Skin epidermis (tissue), 12 donors: Measurements from ENCODE around the gene DISC1.
"Not testable (repeated sequence)": the region's sequence is repeated elsewhere in the genome, so short reads cannot be mapped to it uniquely, and the experiment has no call there.

Source experiments
- H3K27ac ChIP-seq, 21 experiments: fragments of 200-600 bp; sonication (generic) in 11 of 21; one replicate each; pipeline ENCODE4 v1.5.0; 2020; ENCODE audit warnings: mild to moderate bottlenecking in 3 of 21, inconsistent platforms in 2 of 21, moderate library complexity in 2 of 21
- H3K4me3 ChIP-seq, 7 experiments: fragments of 200-600 bp; sonication (generic) in 2 of 7; one replicate each; pipeline ENCODE4 v1.5.0; 2020; ENCODE audit warnings: inconsistent platforms in 2 of 7, mild to moderate bottlenecking in 2 of 7, moderate library complexity in 1 of 7

Gene DISC1

DNA sequence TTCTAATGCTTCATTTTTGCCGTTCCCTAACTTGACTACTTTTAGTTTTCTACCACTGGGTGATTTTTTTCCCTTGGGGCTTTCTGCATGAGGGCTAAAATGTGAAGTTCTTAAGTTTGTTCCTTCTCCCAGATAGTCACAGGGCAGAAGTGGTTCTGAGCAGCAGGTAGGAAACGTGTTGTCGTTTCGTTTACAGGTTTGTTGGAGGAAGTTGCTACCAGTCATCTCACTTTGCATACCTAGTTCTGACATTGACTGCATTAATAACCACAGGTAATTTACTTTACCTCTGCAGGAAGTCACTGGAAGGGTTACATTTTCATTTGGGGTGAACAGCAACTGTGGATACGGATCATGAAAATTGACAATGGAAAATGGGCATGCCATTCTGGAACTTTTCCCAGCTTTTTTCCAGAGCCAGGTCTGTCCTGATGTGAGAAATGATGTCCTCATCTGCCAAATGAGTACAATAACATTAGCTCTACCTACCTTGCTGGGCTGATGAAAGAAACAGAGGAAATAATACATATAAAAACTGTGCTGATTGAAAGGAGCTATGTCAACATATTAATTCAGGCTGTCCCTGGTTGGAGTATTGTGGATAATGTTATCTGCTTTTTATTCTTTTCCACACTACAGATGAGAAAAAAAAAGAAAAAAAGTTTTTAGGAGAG is 94.2 kb downstream of the DISC1 start:
- Histone ChIP-seq H3K27ac (no peak overlapping the region), H3K4me3 (no peak overlapping the region)

DNA sequence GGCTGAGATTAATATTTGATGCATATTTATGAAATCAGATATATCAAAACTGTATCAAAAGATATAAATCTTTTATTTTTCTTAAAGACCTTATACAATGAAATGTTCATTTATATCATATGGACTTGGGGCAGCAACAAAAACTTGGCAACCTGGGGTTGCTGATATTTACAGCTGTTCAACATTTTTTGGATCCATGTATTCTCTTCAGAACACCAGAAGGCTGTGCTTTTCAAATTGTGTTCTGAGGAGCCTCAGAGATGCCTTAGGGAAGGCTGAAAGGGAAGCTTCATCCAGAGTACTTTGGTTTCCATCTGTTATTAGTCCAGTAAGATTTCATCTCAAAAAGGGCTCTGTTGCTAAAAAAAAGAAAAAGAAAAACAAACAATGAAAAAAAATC is 94.8 kb downstream of the DISC1 start:
- H3K4me3 ChIP-seq, result no peak overlapping the region
- no peak overlapping the region for H3K27ac ChIP-seq

DNA sequence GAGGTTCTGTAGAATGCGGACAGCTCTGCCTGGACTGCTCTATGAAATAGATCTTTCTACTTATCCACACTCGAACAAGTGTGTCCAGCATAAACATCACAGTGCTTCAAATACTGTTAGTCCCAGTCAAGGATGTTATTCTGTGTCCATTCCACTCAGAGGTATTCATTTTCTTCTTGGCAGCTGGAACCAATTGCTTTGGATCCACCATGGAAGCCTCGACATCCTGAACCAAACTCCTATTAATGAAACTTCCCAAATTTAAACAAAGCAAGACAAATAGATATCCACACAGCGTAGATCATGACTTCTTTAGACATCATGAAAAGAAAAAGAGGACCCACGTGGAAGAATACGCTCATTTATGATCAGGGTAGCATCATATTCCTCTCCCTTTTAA is 95.8 kb downstream of the DISC1 start:
- no peak overlapping the region for H3K27ac ChIP-seq
- H3K4me3 ChIP-seq, result no peak overlapping the region

DNA sequence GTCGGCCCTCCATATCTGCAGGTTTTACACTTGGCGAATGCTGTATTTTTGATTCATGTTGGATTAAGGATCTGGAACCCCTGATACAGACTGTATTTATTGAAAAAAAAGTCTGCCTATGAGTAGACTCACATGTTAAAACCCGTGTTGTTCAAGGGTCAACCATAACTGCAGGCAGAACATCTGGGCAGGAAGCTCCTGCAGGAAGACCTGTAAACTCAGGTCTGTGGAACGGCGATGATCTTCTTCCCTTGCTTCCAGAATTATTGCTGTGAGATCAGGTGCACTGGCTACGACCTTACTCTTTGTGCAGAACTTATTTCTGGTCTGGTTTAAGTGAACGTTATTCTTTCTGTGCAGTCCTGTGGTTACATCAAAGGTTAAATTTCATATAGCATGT is 96.6 kb downstream of the DISC1 start:
- no peak overlapping the region for H3K27ac ChIP-seq
- no peak overlapping the region for H3K4me3 ChIP-seq

DNA sequence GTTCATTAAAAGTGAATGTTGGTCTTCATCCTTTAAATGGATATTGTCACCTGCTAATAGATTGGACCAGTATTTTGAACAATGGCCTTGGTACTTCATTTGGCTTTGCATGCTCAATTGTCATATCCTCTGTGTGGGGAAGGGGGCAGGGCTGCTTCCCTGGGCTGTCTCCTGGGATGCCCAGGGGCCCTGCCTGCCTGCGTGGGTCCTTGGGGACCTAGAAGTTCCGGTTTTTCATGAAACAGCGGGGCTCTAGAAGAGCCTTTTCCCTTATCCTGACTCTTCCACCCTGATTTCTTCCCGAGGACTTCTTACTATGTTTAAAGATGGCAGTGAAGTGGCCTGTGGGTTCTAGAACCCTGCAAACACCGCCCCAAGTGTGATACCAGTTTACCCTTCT is 97.5 kb downstream of the DISC1 start:
- Histone ChIP-seq H3K27ac (peak overlapping the region in 2 of 21 experiments; percentile 2 to 41), H3K4me3 (no peak overlapping the region)

DNA sequence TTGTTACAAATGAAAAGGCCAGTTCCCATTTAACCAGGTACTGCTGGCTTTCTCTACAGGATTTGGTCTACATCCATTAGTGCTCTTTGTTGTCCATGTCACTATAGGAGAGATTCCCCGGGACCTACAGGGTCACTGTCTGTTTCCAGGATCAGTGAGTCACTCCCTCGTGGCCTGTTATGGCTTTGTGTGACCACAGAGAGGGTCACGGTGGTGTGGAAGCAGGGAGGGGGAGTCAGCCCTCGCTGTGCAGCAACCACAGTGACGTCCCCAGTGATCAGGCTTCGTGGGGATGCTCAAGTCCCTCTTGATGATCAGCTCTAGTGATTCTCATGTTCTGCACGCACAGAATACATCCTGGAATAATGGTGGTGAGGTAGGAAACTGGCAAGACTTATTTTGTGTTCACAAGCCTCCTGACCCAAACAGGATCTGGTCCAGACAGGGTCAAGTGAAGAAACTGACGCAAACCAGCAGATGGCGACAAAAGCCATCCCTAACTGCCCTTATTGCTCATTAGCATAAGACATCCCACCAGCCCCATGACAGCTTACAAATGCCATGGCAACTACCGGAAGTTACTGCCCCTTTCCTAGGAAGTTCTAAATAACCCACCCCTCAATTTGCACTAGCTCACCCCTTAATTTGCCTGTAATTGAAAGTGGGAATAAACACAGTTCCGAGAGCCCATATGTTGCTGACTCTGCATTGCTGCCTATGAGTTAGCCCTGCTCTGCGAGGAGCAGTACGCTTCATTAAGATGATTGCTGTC is 98.5 kb downstream of the DISC1 start:
- H3K4me3 ChIP-seq, result no peak overlapping the region
- H3K27ac ChIP-seq, result peak overlapping the region in 1 of 21 experiments; percentile 41

DNA sequence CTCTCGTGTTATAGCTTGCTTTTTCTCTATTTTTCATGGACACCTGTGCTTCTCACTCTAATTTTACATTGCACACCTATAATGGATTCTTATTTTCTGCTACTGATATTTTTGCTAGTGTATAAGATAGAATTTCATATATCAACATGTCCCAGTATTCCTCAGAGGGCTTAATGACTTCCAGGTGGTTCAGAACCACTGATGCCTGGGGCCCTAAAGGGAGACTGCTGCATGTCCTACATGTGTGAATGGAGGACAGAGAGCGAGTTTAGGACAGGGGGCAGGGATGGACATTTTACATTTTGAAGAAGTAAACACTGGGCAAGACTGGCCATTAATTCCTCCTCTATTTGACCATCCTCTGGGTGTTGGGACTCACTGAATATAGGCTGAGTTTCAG is 100.6 kb downstream of the DISC1 start:
- Histone ChIP-seq H3K4me3 (no peak overlapping the region), H3K27ac (no peak overlapping the region)

DNA sequence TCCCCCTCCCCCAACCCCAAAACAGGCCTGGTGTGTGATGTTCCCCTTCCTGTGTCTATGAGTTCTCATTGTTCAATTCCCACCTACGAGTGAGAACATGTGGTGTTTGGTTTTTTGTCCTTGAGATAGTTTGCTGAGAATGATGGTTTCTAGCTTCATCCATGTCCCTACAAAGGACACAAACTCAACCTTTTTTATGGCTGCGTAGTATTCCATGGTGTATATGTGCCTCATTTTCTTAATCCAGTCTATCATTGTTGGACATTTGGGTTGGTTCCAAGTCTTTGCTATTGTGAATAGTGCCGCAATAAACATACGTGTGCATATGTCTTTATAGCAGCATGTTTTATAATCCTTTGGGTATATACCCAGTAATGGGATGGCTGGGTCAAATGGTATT is 102.4 kb downstream of the DISC1 start:
- not testable (repeated sequence) for H3K27ac ChIP-seq, H3K4me3 ChIP-seq

DNA sequence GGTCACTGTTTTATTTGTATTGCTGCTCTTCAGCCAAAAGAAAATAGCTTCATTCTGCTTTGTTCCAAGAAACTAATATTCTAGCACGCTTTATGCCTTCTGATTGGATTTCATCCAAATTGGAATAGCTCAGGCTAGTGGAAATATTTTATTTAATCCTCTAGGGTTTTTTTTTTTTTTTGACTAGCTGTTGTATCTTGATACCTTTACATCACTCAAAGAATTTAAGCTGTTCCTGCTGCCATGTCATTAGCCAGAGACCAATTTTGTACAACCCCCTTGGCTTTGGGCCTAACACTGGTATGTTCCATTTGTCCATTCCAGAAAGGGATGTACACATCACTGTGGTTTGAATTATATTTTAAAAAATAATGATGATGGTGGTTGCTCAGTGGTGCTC is 103.0 kb downstream of the DISC1 start:
- Histone ChIP-seq H3K27ac (no peak overlapping the region), H3K4me3 (no peak overlapping the region)

DNA sequence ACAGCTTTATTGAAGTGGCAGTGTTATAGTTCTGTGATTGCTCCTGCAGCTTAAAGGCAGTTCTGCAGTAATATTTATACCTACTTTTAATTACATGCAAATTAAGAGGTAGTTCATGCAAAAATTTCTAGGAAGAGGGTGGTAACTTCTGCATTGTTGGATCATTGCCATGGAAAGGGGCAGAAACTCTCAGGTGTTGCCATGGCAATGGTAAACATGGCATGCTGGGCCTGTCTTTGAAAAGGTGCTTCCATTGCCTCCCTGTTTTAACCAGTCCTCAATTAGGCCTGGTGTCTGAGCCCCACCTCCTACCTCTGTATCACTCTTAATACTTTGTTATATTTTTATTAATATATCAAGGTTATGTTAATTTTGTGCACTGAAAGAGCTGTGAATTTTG is 104.7 kb downstream of the DISC1 start:
- Histone ChIP-seq H3K4me3 (no peak overlapping the region), H3K27ac (no peak overlapping the region)

DNA sequence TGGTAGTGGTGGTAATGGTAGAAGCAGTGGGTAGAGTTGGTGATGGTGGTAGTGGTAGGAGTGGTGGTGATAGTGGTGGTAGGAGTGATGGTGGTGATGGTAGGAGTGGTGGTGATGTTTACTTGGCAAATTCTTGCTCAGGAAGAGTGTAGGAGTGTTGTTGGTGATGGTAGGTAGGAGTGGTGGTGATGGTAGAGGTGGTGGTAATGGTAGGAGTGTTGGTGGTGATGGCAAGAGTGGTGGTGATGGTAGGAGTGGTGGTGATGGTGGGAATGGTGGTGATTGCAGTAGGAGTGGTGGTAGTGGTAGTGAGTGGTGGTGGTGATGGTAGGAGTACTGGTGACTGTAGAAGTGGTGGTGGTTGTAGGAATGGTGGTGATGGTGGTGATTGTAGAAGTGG is 106.5 kb downstream of the DISC1 start:
- Histone ChIP-seq H3K4me3 (no peak overlapping the region), H3K27ac (no peak overlapping the region)

DNA sequence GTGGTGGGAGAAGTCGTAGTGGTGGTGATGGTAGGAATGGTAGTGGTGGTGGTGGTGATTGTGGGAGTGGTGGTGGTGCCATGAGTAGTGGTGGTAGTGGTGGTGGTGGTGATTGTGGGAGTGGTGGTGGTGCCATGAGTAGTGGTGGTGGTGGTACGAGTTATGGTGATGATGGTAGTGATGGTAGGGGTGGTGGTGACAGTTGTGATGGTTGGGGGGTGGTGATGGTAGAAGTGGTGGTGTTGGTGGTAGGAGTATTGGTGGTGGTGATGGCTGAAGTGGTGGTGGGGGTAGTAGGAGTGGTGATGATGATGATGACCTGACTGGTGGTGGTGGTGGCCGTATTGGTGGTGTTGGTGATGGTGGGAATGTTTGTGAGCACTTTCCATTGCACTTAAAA is 107.1 kb downstream of the DISC1 start:
- H3K4me3 ChIP-seq, result no peak overlapping the region
- peak overlapping the region in 1 of 21 experiments; percentile 15 for H3K27ac ChIP-seq

DNA sequence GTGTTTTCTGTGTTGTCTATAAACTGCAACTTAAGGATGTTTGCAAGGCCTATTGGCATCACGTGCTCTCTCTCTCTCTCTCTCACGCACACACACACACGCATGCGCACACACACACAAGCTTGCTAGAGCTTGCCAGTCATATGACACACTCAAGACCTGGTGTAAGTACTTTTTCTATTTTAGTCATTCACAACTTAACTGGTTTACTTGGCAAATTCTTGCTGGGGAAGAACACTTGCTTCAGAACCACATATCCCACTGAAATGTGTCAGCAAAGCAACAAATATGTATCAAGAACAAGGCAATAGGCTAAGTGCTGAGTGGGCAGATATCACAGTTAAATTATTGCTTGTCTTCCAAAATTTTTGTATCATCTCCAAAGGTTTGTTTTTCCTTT is 107.8 kb downstream of the DISC1 start:
- Histone ChIP-seq H3K27ac (peak overlapping the region in 2 of 21 experiments; percentile 3 to 15), H3K4me3 (no peak overlapping the region)

DNA sequence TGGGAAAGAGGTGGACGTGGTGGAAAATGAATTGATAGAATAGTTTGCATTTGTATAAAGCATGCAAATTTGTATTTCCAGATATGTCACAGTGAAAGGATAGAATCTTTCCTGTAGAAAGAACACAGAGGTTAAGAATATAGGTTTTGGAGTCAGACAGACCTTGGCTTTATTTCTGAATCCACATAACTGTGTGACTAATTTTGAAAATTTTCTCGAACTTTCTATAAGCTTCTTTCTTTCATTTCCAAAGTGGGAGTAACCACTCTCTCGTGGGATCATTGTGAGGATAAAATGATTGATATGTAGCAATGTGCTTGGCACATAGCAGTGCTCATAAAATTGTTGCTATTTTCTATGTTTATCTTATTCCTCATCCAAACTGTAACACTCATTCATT is 108.8 kb downstream of the DISC1 start:
- Histone ChIP-seq H3K27ac (no peak overlapping the region), H3K4me3 (no peak overlapping the region)

DNA sequence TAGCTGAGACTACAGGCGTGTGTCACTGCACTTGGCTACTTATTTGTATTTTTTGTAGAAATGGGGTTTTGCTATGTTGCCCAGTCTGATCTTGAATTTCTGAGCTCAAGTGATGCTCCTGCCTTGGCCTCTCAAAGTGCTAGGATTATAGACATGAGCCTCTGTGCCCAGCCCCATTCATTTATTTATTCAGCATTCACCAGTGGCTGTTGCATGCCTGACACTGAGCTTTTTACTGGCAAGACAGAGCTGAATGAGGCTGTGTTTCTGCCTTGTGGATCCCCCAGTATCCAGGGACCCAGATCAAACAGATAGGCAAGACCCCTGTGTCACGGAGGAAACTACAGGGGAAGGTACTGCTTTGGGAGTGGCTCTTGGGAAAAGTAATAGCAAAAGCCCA is 109.4 kb downstream of the DISC1 start:
- H3K27ac ChIP-seq, result no peak overlapping the region
- no peak overlapping the region for H3K4me3 ChIP-seq

DNA sequence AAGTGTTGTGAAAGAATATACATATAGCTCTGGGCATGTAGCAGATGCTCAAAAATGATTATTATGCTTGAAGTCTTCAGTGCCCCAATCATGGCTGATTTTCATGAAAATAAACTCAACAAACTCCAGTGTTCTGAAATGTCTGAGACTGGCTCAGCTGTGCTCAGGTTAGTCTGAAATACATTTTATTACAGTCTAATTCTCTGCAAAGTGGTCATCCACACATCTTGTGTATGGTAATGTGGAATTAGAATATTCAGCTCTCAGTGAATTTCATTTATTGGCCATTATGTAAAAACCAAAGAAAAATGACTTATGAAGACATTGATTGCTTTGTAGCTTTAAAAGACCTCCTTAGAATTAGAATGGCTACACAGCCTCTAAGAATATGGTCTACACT is 109.9 kb downstream of the DISC1 start:
- Histone ChIP-seq H3K4me3 (no peak overlapping the region), H3K27ac (no peak overlapping the region)

DNA sequence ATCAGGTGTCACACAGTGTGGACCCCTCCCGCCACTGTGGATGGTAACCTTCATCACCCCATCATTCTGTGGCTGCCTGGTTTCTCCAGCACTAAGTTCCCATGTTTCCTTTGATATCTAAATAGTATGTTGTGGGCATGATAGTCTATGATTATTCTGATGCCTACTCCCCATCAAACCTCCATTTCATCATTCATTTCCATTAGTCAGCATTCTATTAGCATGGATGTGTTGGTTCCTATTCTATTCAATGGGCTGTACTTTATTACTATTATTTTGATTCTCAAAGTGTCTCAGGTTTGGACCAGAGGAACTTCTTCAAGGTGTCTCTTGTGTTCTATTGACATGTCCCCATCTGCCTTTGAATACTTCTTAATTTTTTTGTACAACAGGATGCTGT is 112.0 kb downstream of the DISC1 start:
- no peak overlapping the region for H3K4me3 ChIP-seq
- no peak overlapping the region for H3K27ac ChIP-seq

DNA sequence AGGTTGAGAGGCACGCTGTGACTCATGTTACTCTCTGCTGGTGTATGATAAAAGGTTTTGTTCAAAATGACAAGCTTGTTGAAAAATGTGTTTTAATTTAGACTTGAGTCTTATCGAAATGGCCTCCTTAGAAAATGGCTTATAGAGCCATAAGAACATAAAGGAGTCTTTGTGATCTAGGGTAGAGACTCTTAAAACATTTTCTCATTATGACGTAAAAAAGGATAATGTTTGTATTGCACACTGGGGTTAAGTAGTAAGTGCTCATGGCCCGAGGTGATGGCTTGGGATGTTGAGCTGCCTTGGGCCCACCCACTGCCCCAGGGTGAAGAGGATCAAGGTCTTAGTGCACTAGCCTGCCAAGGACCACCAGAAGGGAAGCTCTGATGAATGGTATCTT is 117.4 kb downstream of the DISC1 start:
- Histone ChIP-seq H3K27ac (no peak overlapping the region), H3K4me3 (no peak overlapping the region)

DNA sequence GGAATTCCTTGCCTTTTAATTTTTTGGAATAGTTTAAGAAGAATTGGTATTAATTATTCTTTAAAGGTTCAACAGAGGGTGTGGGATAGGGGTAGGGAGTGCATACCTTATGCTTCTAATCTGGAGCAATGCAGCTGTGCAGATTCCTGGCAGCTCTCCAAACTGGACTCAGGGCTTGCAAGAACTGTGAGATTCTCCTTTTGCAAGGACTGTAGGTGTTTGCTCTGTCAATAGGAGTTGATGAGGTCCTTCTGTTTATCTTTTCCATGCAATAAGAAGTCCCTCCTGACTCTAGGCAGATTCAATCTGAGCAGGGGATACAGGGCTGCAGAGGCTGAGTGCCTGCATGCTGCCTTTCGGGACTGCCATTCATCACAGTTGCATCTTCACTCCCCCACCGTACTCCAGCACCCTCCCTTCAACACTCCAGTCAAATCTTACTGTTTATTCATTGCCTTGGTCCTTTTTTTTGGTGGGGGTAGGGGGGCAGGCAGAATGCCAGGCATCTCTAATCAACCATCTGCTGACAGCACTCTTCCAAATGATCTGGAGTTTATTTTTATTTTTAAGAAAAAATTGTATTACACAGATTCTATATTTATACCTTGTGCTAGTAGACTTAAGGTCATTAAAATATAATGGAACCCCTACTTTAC is 122.3 kb downstream of the DISC1 start:
- H3K27ac ChIP-seq, result no peak overlapping the region
- H3K4me3 ChIP-seq, result no peak overlapping the region

DNA sequence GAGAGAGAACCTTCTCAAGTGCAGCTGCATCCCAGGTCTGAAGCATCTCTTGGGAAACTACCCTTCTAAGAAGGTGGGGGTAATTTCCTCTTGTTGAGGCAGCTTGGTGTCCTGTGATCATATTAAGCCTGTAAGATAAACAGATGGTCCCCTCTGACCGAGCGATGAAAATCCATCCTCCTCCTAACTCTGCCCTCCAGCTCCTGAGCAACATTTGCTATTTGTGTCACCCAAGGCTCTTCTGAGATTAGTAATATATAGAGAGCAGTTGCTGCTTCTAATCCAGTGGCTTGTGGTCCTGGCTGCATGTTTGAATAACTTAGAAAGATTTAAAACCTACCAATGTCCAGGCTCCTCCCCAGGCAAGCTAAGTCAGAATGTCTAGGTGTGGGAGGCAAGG is 123.7 kb downstream of the DISC1 start:
- Histone ChIP-seq H3K27ac (no peak overlapping the region), H3K4me3 (no peak overlapping the region)

DNA sequence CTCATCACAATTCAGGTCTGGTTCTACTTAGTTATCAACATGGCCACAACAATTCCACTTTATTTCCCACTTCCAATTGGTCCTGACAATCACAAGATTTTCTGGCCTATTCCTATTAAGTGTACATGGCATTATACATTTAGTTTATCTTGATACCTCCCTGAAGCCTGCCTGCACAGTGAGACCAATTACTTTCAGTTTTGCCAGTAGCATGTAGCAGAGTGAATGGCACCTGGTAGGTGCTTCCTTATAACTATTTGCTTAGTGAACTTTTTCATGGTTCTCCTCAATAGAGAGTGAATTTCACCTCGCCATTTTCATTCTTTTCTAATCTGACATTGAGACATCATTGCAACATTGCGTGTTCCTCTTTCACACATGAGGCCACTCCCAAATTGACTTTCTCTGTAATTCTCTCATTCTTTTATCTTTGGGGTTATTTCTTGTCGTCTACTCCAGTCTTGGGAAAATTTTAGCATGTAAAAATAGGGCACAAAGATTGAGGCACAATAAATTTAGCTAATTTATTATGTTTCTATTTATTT is 124.3 kb downstream of the DISC1 start:
- Histone ChIP-seq H3K27ac (no peak overlapping the region), H3K4me3 (no peak overlapping the region)
